Activated CD4-positive, alpha-beta T cell treated with anti-CD3 and anti-CD28 coated beads, Interleukin-2, Interleukin-4, amounts not matched to agents 100 ng/mL and 50 ng/mL, durations not matched to agents 16 hours and 8 hours (primary cell): ENCODE results near the gene CCDC78.

Experiments
- DNase-seq: peaks from one replicate; pipeline ENCODE4 v3.0.0-alpha.2; 2020; ENCODE audit warnings: low spot score

The CCDC78 gene

GRCh38 chr16:710500-711075, 15.7 kb downstream of the CCDC78 start:
- no peak for DNase-seq

- no peak for DNase-seq
These were observed 16.4 kb downstream of the CCDC78 start for GRCh38 chr16:709566-710499.

- DNase-seq = no peak
These were observed 17.3 kb downstream of the CCDC78 start for GRCh38 chr16:708959-709358.

GRCh38 chr16:708019-708418, 18.2 kb downstream of the CCDC78 start:
- DNase-seq = no peak

GRCh38 chr16:707062-707538, 19.1 kb downstream of the CCDC78 start:
- no peak for DNase-seq

GRCh38 chr16:706189-707061, 19.8 kb downstream of the CCDC78 start:
- DNase-seq = no peak

- no peak for DNase-seq
These were observed 20.6 kb downstream of the CCDC78 start, which contains the start of gene FBXL16 for GRCh38 chr16:705431-706188. TSS of gene FBXL16 (minus strand) at chr16:705801. CDS start at chr16:697405, 8,396 bp downstream.

GRCh38 chr16:704552-705380, 21.5 kb downstream of the CCDC78 start:
- DNase-seq = no peak

GRCh38 chr16:704047-704446, 22.2 kb downstream of the CCDC78 start:
- no peak for DNase-seq

GRCh38 chr16:703406-703805, 22.8 kb downstream of the CCDC78 start:
- DNase-seq = no peak

- DNase-seq = no peak
These were observed 23.9 kb downstream of the CCDC78 start for GRCh38 chr16:702341-702740.

- DNase-seq = no peak
These were observed 25.3 kb downstream of the CCDC78 start for GRCh38 chr16:700684-701584.

GRCh38 chr16:698911-699671, 27.2 kb downstream of the CCDC78 start:
- DNase-seq = no peak

- DNase-seq = peak; percentile 61
These were observed 30.7 kb downstream of the CCDC78 start for GRCh38 chr16:695355-696089.

GRCh38 chr16:694863-695354, 31.3 kb downstream of the CCDC78 start:
- DNase-seq = no peak

- no peak for DNase-seq
These were observed 31.9 kb downstream of the CCDC78 start for GRCh38 chr16:694187-694862.

- no peak for DNase-seq
These were observed 32.5 kb downstream of the CCDC78 start for GRCh38 chr16:693766-694165.
